ENCODE data around the gene SLC25A25. TPM values are rescaled to one million over a fixed set of nuclear protein-coding genes. Genes with fewer than 3 reads are reported as not detected.

SLC25A25 gene
- total and polyA plus RNA-seq, 9 of the 15 experiments (the other 6 are each of a cell fraction or from before 2014, with no cell fraction given) = 0.07 to 35.9 (median 23.2) TPM

DNA sequence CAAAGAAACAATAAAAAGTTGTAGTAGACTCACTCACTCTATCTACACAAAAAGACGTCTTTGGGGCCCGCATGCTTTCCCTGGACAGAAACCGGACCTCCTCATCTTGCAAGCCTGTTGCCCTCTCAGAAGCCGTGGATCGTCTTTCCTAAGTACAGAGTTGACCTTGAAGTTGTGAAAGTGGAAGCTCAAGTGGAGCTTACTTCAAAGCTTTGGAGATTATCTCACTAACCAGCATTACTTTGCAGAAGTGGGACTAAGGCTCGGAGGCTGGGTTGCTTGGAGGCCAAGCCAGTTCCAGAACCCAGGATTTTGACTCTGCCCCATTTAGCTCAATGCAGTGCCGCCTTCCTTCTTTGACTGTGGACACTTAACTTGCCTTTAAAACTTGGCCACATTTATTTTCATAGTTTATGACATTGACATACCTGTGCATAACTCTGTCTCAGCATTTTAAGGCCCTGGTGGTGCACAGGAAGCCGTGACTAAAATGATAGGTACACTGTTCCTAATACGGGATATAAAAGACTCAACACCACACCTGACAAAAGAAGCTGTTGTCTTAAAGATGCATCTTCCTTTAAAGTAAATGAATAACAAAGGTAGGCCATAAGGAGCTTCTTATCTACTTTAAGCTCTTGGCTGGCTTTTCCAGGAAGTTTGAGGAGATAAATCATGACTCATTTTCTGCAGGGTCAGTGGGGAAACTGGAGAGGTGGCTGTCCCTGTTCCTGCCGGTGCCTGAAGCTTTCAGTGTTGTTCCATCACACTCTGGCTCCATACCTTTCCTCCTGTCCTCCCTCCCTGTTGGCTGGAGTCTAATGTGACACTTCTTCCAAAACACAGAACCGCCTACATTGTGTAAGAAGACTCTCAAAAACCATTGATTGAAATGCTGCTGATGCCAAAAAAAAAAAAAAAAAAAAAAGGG lies 10.7 kb downstream of the SLC25A25 start (continued):
- peak; percentile 99 for TF ChIP-seq JUND (IDR thresholded peaks at IDR 0.05; ENCODE audit: borderline replicate concordance, low read depth, low read length)
- peak; percentile 96; the same call in 2 of the 3 replicates for TF ChIP-seq JUND (tag; IDR thresholded peaks at IDR 0.05; ENCODE audit: borderline replicate concordance, low read depth, low read length)
- TF ChIP-seq ZNF24 (IDR thresholded peaks at IDR 0.05) = peak; percentile 73; the same call in 1 of the 2 replicates
- TF ChIP-seq FOSL1 (tag; conservative IDR thresholded peaks at IDR 0.05) = peak; percentile 98
- TF ChIP-seq MAZ (CRISPR knock-in tag; conservative IDR thresholded peaks at IDR 0.05 in 1 of 2, IDR thresholded peaks at IDR 0.05 in 1 of 2) = 0 out of 4 replicates have a peak, but pooled peaks of 1 of the 2 experiments have one; percentile 23
- TF ChIP-seq ARNT (IDR thresholded peaks at IDR 0.05) = 0 out of 4 replicates have a peak, but pooled peaks of 1 of the 2 experiments have one; percentile 80
- peak; percentile 95 for TF ChIP-seq CTBP1 (IDR thresholded peaks at IDR 0.05; ENCODE audit: borderline replicate concordance)
- peak; percentile 98 for TF ChIP-seq ESRRA (IDR thresholded peaks at IDR 0.05; ENCODE audit: borderline replicate concordance, low read depth)
- peak; percentile 57 for TF ChIP-seq ZNF384 (IDR thresholded peaks at IDR 0.05; ENCODE audit: low read depth, low read length)
- TF ChIP-seq FOXM1 (IDR thresholded peaks at IDR 0.05; ENCODE audit: low read depth) = peak; percentile 68; the same call in 1 of the 2 replicates
- no peak; the same call in 1 of the 2 replicates for TF ChIP-seq FOXM1 (CRISPR knock-in tag; IDR thresholded peaks at IDR 0.05; ENCODE audit: low read depth)
- TF ChIP-seq, protein P1, sequence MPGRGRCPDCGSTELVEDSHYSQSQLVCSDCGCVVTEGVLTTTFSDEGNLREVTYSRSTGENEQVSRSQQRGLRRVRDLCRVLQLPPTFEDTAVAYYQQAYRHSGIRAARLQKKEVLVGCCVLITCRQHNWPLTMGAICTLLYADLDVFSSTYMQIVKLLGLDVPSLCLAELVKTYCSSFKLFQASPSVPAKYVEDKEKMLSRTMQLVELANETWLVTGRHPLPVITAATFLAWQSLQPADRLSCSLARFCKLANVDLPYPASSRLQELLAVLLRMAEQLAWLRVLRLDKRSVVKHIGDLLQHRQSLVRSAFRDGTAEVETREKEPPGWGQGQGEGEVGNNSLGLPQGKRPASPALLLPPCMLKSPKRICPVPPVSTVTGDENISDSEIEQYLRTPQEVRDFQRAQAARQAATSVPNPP (IDR thresholded peaks at IDR 0.05; ENCODE audit: borderline replicate concordance, insufficient read depth, insufficient read length) = no peak
- peak; percentile 97 for TF ChIP-seq ARID1B (IDR thresholded peaks at IDR 0.05)
- TF ChIP-seq ZBED1 (IDR thresholded peaks at IDR 0.05) = peak; percentile 41; the same call in 1 of the 2 replicates
- peak; percentile 45; the same call in 1 of the 2 replicates for TF ChIP-seq TOE1 (IDR thresholded peaks at IDR 0.05; ENCODE audit: borderline replicate concordance)
- 0 out of 2 replicates have a peak, but pooled peaks have one; percentile 43 for TF ChIP-seq TOE1 (CRISPR knock-in tag; IDR thresholded peaks at IDR 0.05; ENCODE audit: borderline replicate concordance, low read depth)
- no peak for TF ChIP-seq MXI1 (IDR thresholded peaks at IDR 0.05; ENCODE audit: low read depth, low read length)
- TF ChIP-seq POLR2A (conservative IDR thresholded peaks at IDR 0.05) = 0 out of 2 replicates have a peak, but pooled peaks have one; percentile 19
- no peak for TF ChIP-seq ZNF583 (CRISPR knock-in tag; IDR thresholded peaks at IDR 0.05)
- peak; percentile 55; the same call in 1 of the 2 replicates for TF ChIP-seq PML (IDR thresholded peaks at IDR 0.05; ENCODE audit: low read length)
- TF ChIP-seq, protein P2, sequence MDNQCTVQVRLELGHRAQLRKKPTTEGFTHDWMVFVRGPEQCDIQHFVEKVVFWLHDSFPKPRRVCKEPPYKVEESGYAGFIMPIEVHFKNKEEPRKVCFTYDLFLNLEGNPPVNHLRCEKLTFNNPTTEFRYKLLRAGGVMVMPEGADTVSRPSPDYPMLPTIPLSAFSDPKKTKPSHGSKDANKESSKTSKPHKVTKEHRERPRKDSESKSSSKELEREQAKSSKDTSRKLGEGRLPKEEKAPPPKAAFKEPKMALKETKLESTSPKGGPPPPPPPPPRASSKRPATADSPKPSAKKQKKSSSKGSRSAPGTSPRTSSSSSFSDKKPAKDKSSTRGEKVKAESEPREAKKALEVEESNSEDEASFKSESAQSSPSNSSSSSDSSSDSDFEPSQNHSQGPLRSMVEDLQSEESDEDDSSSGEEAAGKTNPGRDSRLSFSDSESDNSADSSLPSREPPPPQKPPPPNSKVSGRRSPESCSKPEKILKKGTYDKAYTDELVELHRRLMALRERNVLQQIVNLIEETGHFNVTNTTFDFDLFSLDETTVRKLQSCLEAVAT (IDR thresholded peaks at IDR 0.05) = peak in 1 of 2 experiments; percentile 56; a peak in 1 of 4 replicates
- TF ChIP-seq TBL1XR1 (IDR thresholded peaks at IDR 0.05; ENCODE audit: low read length in 2 of 2) = peak in 1 of 2 experiments; percentile 69; a peak in 2 of 4 replicates
- peak; percentile 99 for TF ChIP-seq SMARCA4 (IDR thresholded peaks at IDR 0.05)
- TF ChIP-seq RCOR1 (IDR thresholded peaks at IDR 0.05; ENCODE audit: borderline replicate concordance in 1 of 2, low read depth in 2 of 2, low read length in 2 of 2) = peak in 1 of 2 experiments; percentile 89; a peak in 2 of 4 replicates
- TF ChIP-seq MAFK (IDR thresholded peaks at IDR 0.05; ENCODE audit: low read length) = peak; percentile 24; the same call in 1 of the 2 replicates
